GM18873 (cell line): Measurements from ENCODE around the gene RLN3.

Experiments used
- ATAC-seq: cut with Tn5 transposase; IDR thresholded peaks from one replicate; pipeline ENCODE4 v1.9.1; 2021; ENCODE audit warnings: mild to moderate bottlenecking, moderate library complexity, moderate number of reproducible peaks; ENCODE audit not compliant: unreplicated experiment, low FRiP score

Gene RLN3

GRCh38 chr19:14073261-14073924 is 45.4 kb downstream of the RLN3 start:
- ATAC-seq = no peak

GRCh38 chr19:14073925-14074838 is 46.2 kb downstream of the RLN3 start:
- no peak for ATAC-seq

- no peak for ATAC-seq
Measured at GRCh38 chr19:14078411-14078810, 50.5 kb downstream of the RLN3 start.
